ENCODE measurements around the gene APOBEC3A.

The APOBEC3A gene

GRCh38 chr22:38964989-38965388 is 7.6 kb downstream of the APOBEC3A start:
- no peak for DNase-seq
- H3K36me3 ChIP-seq (replicated peaks), result no peaks in the 10 kb centered on the region
- no peak overlapping the region for H3K27ac ChIP-seq
- no peaks in the 10 kb centered on the region for H3K27me3 ChIP-seq (replicated peaks)
- in situ Hi-C loops (cut with HindIII; ENCODE audit: low pct_ligation_motif_present, low sequenced_read_pairs), result no loop called here
- TF ChIP-seq CTCF (IDR thresholded peaks at IDR 0.05; ENCODE audit: low read depth, low read length, missing control alignments), result no peak
- H3K4me3 ChIP-seq (ENCODE audit: low read depth, low read length), result no peak overlapping the region

- no peak for TF ChIP-seq CTCF (IDR thresholded peaks at IDR 0.05; ENCODE audit: low read depth, low read length, missing control alignments)
- Histone ChIP-seq H3K36me3 (replicated peaks) (no peaks in the 10 kb centered on the region), H3K4me3 (ENCODE audit: low read depth, low read length) (no peak overlapping the region), H3K27me3 (replicated peaks) (no peaks in the 10 kb centered on the region), H3K27ac (no peak overlapping the region)
- in situ Hi-C loops (cut with HindIII; ENCODE audit: low pct_ligation_motif_present, low sequenced_read_pairs), result no loop called here
- DNase-seq, result no peak
Observed at GRCh38 chr22:38965614-38966379, 8.4 kb downstream of the APOBEC3A start.

- H3K36me3 ChIP-seq (replicated peaks), result no peaks in the 10 kb centered on the region
- no peaks in the 10 kb centered on the region for H3K27me3 ChIP-seq (replicated peaks)
- TF ChIP-seq CTCF (IDR thresholded peaks at IDR 0.05; ENCODE audit: low read depth, low read length, missing control alignments), result no peak
- no peak for DNase-seq
- H3K27ac ChIP-seq, result no peak overlapping the region
- in situ Hi-C loops (cut with HindIII; ENCODE audit: low pct_ligation_motif_present, low sequenced_read_pairs), result no loop called here
- no peak overlapping the region for H3K4me3 ChIP-seq (ENCODE audit: low read depth, low read length)
Observed at GRCh38 chr22:38966380-38966702, 8.9 kb downstream of the APOBEC3A start.

- H3K36me3 ChIP-seq (replicated peaks), result no peaks in the 10 kb centered on the region
- no peak for DNase-seq
- in situ Hi-C loops (cut with HindIII; ENCODE audit: low pct_ligation_motif_present, low sequenced_read_pairs), result no loop called here
- H3K27ac ChIP-seq, result no peak overlapping the region
- H3K27me3 ChIP-seq (replicated peaks), result no peaks in the 10 kb centered on the region
- no peak overlapping the region for H3K4me3 ChIP-seq (ENCODE audit: low read depth, low read length)
- TF ChIP-seq CTCF (IDR thresholded peaks at IDR 0.05; ENCODE audit: low read depth, low read length, missing control alignments), result no peak
Observed at GRCh38 chr22:38966942-38967341, 9.5 kb downstream of the APOBEC3A start.

GRCh38 chr22:38967451-38968450 is 10.3 kb downstream of the APOBEC3A start:
- Histone ChIP-seq H3K27ac (no peak overlapping the region), H3K36me3 (replicated peaks) (no peaks in the 10 kb centered on the region), H3K27me3 (replicated peaks) (no peaks in the 10 kb centered on the region), H3K4me3 (ENCODE audit: low read depth, low read length) (no peak overlapping the region)
- no peak for DNase-seq
- in situ Hi-C loops (cut with HindIII; ENCODE audit: low pct_ligation_motif_present, low sequenced_read_pairs), result no loop called here
- no peak for TF ChIP-seq CTCF (IDR thresholded peaks at IDR 0.05; ENCODE audit: low read depth, low read length, missing control alignments)
